ENCODE results near the gene ENGASE.

GRCh38 chr17:79100405-79100804 lies 25.8 kb downstream of the ENGASE start:
- TF ChIP-seq CTCF (IDR thresholded peaks at IDR 0.05) = no peak
- no peak for TF ChIP-seq POLR2A (IDR thresholded peaks at IDR 0.05)

All from testis (tissue), 2 donors.